ENCODE measurements around the gene MCM6.

The MCM6 gene

DNA sequence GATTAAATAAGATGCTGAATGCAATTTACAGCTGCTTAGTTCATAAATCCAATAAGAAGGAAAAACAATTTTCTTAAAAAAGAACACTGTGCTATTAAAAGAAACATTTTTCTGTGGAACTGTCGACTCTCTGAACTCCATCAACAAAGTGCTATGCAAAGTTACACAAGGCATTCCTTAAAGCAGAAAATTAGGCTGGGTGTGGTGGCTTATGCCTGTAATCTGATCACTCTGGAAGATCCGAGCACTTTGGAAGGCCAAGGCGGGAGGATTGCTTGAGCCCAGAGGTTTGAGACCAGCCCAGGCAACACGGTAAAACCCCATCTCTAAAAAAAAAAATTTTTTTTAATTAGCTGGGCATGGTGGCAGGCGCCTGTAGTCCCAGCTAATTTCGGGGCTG, 13.0 kb downstream of the MCM6 start:
- no peak for DNase-seq (ENCODE audit: low read depth, low spot score)

DNA sequence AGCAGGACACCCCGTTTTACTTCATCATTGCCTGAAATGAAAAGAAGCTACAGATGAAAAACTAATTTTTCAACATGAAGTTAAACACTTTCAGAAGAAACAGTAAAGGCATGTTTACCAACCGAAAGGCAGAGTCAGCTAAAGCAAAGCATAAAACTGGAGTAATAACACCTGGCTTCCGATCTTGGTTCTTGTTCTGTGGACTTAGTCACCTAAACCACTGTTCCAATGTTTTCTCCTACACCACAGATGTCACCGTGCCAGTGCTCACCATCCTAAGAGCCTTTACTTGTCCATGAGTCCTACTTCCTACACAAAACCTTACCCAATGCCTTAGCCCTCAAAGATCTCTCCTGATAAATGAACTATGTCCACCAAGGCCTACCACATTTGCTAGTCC, 13.5 kb downstream of the MCM6 start:
- no peak for DNase-seq (ENCODE audit: low read depth, low spot score)

DNA sequence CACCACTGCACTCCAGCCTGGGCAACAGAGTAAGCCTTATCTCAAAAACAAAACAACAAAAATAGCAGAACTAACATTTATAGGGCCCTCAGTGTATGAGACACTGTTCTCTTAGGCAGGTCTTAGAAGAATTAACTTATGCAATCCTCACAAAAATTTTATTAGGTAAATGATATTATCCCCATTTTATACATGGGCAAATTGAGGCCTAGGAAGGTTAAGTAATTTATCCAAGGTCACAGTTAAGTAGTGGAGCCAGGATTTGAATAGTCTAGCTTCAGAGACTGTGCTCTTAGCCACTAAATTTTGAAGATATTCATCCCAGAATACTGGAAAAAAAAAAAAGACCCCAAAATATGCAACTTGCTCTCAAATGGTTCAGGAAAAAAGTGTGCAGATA, 22.8 kb downstream of the MCM6 start:
- no peak for DNase-seq (ENCODE audit: low read depth, low spot score)

DNA sequence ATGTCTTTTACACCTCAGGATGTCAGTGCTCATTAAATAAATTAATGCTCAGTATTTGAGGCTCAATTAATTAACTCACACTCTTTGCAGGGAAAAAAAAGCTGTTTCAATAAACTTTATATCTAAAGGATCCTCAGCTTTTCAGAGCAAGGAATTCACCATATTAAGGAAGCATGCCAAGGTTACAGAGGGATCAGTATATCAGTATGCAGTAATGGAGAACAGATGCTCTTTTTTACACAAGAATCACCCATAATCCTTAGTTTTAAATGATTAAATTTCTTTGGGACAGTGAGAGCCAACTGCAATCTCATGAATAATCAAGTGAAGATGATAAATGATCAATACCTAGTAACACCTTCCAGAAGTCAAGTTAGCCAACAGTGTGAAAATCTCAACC, 24.4 kb downstream of the MCM6 start:
- DNase-seq (ENCODE audit: low read depth, low spot score): no peak

DNA sequence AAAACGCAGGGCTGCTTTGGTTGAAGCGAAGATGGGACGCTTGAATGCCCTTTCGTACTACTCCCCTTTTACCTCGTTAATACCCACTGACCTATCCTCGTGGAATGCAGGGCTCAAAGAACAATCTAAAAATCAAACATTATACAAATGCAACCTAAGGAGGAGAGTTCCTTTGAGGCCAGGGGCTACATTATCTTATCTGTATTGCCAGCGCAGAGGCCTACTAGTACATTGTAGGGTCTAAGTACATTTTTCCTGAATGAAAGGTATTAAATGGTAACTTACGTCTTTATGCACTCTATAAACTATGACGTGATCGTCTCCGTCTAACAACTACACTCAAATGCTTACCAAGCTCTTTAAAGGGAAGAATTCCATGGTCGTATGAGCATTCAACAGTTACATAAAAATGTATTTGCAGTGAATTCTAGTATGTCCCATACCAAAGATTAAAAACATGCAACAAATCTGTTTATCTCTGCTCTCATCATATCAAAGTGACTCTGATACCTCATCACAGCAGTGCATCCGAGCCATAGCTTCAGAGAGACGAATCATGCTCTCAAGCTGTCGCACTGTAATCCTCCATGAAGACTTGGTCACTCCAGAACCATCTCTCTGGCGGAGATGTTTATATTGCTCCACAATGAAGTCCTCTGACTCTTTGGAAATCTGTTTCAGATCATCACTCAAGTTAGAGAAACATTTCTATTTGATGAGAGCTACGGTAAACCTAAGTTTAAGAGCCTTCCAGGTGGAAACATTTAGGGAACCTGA, 25.2 kb downstream of the MCM6 start:
- no peak for DNase-seq (ENCODE audit: low read depth, low spot score)

DNA sequence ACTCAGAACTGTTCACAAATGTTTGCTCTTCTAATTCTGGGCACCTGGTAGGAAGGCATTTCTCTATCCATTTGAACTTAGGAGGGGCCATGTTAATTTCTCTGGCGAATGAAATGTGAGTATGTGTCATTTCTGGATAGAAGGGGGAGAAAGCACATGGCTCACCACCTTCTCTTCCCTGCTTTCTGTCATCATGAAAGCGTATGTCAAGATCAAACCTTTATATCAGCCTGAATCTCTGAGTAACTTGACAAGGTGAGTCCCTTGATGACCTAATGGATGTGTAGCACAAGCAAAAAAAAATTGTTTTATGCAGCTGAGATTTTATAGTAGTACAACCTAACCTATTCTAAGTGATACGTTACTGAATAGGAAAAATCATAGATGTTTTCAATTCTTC, 27.2 kb downstream of the MCM6 start:
- no peak for DNase-seq (ENCODE audit: low read depth, low spot score)

DNA sequence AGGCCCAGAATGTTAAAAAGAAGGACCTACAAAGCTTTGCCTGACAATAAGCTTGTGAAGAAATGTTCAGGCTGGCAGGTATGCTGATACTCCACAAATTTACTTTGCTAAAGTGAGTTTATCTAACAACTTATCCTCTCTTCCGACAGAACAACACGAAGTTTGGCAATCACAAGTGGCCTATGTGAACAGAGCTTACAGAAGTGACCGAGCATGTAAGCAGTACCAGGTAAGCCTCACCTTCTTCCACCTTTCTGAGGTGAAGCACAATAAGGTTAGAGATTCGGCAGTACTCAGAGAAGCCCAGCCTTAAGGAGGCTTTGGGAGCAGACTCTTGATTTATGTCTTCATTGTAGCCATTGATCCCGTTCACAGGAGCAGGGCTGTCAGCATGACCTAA, 30.2 kb downstream of the MCM6 start:
- no peak for DNase-seq (ENCODE audit: low read depth, low spot score)

DNA sequence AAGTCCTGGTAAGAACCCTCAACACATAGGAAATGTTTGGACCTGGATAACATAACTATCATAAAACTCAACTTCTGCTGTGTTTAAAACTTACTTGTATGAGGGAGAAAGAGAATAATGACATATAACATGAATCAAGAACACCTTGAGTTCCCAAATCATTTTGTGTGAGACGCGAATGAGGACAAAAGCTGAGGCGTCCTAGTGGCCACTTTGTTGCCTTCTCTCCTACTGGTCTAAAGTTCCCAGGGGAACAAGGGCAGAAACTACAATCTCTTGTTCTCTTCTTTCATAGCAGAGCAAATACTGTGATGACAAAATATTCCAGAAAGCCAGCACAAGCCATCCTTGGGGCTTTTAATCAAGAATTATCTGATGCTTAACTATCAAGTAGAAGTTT, 31.0 kb downstream of the MCM6 start:
- no peak for DNase-seq (ENCODE audit: low read depth, low spot score)

DNA sequence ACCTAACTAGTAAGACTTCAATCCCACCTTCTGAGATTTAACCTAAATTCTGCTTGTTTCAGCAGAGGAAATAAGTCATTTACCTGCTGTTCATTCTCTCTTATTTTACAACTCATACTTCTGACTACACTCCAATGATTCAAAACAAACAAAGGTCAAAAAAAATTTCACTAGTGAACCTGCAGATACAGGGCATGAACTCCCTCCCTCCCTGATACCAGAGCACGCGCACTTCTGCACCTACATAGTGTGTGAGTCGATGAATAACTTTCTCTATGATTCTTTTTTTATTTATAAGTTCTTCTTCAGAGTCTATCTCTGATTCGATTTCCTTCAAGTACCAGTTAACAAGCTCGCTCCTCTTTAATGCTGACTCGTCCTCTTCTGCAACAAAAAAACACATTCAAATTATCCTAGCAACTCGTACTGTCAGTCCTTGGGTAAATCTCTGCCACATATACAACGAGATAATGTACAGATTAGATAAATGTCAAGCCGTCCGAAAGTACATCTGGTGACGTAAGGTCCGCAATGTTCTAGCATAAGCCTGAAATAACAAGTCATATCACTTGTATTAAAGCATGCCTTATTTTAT, 31.8 kb downstream of the MCM6 start:
- DNase-seq (ENCODE audit: low read depth, low spot score): no peak

DNA sequence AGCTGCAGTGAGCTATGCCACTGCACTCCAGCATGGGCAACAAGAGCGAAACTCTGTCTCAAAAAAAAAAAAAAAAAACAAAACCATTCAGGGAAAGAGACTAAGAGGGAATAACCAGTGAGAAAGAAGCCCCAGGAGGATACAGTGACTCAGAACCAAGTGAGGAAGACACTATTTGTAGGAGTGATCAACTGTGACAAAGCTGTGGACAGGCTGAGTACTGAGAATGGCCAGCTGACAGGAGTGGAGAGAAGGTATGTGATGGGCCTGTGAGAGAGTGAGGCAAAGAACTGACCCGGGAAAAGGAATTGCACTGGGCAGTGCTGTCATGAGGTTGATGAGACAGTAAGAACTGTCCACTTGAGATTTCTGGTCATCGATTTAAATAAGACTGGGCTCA, 32.6 kb downstream of the MCM6 start:
- DNase-seq (ENCODE audit: low read depth, low spot score): no peak

DNA sequence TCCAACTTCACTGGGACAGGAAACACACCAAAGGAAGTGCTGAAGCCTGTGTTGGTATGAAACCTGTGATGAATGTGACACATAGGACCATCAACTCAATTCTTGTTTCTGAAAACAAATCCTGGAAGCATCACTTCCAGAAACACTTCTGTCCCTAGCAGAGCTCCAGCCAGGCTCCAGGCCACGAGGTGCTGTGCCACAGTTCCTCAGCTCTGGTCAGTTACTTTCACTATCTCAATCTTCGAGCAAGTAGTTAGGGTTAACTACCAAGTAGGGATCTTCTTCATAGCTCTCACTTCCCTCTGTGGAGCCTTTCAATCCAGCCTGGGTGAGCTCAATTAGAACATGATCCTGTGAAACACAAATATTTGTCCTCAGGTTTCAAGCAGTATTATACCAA, 35.6 kb downstream of the MCM6 start:
- no peak for DNase-seq (ENCODE audit: low read depth, low spot score)

DNA sequence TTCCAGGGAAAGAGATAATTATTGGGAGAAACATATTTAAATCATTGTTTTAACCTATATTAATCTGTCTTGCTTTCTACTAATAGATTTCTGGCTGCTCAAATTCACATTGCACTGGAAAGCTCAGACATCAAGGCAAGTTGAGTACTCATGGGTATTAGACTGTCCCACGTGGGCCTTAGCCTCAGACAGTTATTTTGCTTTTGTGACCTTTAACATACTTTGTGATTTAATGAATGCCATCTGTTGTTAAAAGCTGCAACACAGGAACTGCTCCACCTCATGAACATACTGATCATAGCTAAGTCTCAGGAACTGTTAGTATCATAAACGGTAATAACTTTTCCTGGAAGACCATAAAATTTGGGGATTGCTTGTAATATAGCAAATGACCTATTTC, 36.5 kb downstream of the MCM6 start:
- no peak for DNase-seq (ENCODE audit: low read depth, low spot score)

DNA sequence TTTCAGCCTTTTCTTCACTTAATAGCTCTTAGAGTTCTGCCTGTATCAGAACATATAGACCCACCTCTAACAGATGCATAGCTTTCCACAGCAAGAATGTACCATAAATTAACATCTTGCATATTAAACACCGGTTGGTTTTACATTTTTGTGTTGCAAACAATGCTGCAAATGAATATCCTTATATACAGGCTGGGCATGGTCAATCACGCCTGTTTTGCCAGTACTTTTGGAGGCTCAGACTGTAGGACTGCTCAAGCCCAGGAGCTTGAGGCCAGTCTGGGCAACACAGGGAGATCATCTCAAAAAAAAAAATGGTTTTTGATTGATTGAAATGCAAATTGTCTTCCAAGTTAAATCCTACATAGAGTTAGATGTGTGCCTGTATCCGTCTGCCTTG, 37.7 kb downstream of the MCM6 start:
- DNase-seq (ENCODE audit: low read depth, low spot score): no peak

DNA sequence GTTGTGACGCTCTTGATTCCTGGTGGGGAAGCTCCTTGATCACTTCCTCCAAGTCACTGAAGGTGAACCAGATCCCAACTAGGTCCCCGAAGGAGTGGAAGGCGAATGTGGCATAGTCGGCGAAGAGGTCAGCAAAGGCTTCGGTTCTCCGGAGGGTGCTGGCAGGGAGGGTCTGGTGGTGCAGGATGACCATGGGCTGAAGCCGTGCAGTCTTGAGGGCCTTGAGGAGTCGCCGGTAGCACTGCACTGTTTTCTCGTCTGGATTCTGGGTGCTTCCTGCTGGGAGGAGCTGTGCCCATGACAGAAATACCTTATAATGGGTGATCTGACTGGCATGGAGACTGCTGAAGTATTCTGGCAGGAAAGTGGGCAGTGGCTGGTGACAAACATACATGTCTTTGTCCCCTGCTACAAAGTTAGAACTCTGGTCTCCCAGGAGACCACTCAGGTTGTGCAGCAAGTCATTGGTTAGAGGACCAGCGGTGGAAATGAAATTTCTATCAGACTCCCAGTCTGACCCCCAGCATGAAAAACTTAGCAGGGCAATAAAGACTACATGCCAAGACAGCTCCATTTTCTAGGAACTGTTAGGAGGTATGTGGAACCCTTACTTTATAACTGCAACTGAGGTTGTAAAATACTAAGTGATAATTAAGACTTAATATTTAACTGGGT, 39.5 kb downstream of the MCM6 start, which contains the start of gene LCT:
LCT (minus strand) TSS at position 589 of the 675 bp plus-strand sequence; CDS start at position 574, 15 bp downstream.
- DNase-seq (ENCODE audit: low read depth, low spot score): no peak

DNA sequence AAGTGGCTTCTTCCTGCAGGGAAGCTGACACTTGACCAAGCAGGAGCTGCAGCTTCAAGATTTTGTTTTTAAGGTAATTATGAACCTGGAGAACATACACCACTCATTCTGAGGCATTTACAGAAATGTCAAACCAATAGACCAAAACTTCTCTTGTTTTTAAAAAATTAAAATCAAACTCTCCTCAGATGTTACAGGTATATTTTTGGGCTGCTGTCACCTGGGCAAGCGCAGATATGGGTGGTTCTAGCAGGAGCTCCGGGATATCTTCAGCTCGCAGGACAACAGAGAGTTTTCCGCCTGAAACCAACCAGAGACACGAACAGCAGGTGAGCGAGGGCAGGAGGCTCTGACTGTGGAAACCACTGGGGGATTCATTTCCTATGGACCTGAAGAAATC, 43.4 kb downstream of the MCM6 start:
- DNase-seq (ENCODE audit: low read depth, low spot score): no peak

DNA sequence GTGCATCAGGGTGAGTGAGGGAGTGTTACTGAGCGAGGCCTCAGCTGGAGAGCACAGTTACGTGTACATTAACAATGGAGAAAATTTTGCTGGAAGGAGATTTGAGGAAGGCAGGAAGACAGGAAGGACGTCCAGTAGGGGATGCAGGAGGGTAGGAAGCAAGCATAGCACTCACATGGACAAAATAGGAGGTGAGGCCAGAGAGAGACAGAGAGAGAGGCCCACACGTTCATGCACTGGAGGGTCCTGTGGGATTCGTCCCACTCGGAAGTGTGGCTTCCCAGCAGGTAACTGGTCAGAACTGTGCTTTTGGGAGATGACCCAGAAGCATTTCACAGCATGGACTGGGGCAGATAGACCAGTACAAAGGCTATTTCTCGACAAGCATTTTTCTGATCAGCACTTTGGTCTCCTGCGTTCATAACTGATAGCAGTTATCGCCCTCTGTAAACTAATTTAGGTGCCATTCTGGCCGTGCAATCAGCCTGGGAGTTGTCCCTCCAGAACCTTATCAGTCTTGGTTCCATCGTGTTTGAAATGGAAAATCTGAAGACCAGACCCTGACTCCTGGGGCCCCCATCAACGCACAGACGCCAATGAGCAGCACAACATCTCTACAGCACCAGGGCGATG, 44.9 kb downstream of the MCM6 start:
- no peak for DNase-seq (ENCODE audit: low read depth, low spot score)

DNA sequence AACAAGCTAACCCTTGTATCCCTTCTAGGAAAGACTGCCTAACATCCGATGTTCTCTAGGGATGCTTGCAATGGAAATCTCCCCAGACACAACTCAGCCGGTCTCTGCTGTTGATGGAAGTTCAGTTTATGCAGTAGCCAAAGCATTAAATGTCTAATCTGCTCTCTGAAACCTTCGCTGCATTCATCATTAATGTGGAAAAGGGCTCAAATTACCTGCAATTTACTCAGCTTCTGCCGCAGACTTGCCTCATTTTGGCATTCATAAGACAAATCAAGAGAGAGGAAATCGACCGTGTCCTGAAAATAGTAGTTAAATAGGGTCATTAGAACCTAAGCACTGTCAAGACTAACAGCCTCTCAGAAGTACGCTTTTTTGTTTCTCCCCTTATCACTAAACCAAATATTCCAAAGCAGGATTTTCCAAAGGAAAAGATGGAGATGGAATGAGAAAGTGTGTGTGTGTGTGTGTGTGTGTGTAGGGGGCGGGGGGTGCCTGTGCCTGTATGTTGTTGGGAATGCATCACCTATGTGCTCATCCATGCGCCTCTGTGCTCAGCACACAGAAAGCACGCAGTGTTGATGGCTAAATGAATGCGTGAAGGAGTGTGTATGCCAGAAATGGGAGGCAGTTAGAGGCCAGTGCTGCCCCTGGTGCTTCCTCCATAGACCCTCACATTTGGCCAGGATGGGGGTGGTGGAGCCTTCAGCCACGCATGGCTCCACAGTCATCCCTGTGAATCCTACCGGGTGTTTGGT, 46.7 kb downstream of the MCM6 start:
- no peak for DNase-seq (ENCODE audit: low read depth, low spot score)

DNA sequence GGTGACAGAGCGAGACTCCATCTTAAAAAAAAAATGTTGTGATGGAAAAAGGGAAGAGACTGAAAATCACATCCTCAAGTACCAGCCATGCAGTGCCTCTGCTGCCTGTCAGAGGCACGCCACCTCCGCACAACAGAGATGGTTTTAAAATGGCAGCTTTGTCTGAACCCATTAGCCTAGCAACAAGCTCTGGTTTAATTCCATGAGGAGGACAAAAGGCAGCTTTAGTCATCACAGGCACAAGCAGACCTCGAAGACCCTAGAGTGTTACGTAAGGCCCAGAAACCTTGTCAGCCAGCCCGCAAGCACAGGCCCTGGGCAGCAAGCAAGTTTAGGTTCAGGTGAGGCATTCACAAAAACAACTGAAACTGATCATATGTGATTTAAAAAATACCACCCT, 49.7 kb downstream of the MCM6 start:
- DNase-seq (ENCODE audit: low read depth, low spot score): no peak

DNA sequence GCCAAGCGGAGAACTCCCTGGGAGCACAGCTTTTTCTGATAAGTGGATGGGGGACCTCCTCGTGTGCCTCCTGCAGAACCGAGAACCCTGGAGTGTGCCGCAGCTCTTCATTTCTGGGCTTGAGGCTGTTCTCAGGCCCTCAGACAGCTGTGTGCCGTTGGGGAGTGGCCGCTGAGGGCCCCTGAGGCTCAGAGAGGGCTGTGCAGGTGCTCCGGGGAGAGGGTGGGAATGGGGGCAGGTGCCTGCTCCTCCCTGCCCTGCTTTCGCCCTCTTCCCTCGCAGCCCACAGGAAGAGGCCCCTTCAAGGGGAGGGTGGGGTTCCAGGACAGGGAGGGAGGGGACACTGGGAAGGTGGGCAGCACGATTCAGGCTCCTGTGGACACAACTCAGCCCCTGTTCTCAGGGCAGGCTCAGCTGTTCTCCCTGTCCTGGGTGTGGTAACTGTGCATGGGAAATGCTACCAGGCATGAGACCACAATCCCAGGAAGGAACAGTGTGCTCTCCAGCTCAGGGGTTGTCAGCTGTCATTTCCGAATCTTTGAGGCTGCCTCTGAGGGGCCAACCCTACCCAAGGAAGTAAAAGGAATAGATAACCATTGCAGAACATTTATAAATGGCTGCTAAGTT, 50.6 kb downstream of the MCM6 start:
- DNase-seq (ENCODE audit: low read depth, low spot score): no peak

DNA sequence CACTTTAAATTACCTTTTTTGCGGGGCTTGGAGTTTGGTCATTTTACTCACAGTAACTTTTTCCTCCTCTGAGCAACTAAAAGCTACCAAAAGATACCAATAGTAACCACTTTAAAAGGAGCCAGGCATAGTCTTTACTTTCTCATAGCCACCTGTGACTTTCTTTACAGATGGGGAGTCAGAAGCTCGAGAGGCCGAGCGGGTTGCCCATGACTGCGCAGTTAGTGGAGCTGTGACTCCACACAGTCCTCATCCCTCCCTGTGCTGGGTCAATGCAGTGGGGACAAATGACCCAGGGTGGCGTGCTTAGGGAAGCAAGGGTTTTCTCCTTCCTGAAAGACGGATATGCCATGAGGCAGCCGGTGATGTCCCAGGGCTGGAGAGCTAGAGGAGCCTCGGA, 51.1 kb downstream of the MCM6 start:
- DNase-seq (ENCODE audit: low read depth, low spot score): no peak

DNA sequence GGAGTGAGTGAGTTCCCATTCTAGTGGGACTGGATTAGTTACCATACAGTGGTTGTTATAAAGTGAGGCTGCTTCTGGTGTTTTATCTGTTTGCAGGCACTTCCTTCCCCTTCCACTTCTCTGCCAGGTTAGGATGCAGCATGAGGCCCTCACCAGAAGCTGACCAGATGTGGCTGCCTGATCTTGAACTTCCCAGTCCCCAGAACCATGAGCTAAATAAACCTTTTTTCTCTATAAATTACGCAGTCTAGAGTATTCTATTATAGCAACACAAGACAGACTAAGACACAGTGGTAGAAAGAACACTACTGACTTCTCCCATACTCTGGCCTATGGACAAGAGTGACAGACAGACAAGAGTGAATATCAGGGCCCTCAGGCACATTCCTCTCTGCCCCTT, 53.4 kb downstream of the MCM6 start:
- no peak for DNase-seq (ENCODE audit: low read depth, low spot score)

All from ELF-1 (cell line).